GM18520 (cell line): ENCODE results near the gene TCHP.

Source experiments
- ATAC-seq: cut with Tn5 transposase; IDR thresholded peaks from one replicate; pipeline ENCODE4 v1.9.1; 2021; ENCODE audit not compliant: unreplicated experiment

TCHP gene

GRCh38 chr12:109959411-109960093 is 59.5 kb downstream of the TCHP start:
- no peak for ATAC-seq

- ATAC-seq: no peak
Measured at GRCh38 chr12:109961201-109961600, 61.1 kb downstream of the TCHP start.

GRCh38 chr12:109961612-109962011 is 61.5 kb downstream of the TCHP start:
- no peak for ATAC-seq

GRCh38 chr12:109962398-109962797 is 62.3 kb downstream of the TCHP start:
- no peak for ATAC-seq

GRCh38 chr12:109963330-109963729 is 63.3 kb downstream of the TCHP start:
- no peak for ATAC-seq

GRCh38 chr12:109963743-109964429 is 63.8 kb downstream of the TCHP start:
- ATAC-seq: no peak

- ATAC-seq: no peak
Measured at GRCh38 chr12:109966546-109966945, 66.5 kb downstream of the TCHP start.

GRCh38 chr12:109967383-109968031 is 67.4 kb downstream of the TCHP start:
- ATAC-seq: no peak
